ENCODE results near the gene NCOA1.

- no peak for TF ChIP-seq CTCF (IDR thresholded peaks at IDR 0.05; ENCODE audit: borderline replicate concordance, extremely low read depth, low read length, poor library complexity, severe bottlenecking)
- TF ChIP-seq EZH2 (IDR thresholded peaks at IDR 0.05; ENCODE audit: borderline replicate concordance, low read depth, low read length, severe bottlenecking), result no peak
Observed at GRCh38 chr2:24652265-24653182, 161.5 kb downstream of the NCOA1 start.
